ENCODE results near the gene FAM186B.
"Not testable (repeated sequence)": the region's sequence is repeated elsewhere in the genome, so short reads cannot be mapped to it uniquely, and the experiment has no call there.

The FAM186B gene

DNA sequence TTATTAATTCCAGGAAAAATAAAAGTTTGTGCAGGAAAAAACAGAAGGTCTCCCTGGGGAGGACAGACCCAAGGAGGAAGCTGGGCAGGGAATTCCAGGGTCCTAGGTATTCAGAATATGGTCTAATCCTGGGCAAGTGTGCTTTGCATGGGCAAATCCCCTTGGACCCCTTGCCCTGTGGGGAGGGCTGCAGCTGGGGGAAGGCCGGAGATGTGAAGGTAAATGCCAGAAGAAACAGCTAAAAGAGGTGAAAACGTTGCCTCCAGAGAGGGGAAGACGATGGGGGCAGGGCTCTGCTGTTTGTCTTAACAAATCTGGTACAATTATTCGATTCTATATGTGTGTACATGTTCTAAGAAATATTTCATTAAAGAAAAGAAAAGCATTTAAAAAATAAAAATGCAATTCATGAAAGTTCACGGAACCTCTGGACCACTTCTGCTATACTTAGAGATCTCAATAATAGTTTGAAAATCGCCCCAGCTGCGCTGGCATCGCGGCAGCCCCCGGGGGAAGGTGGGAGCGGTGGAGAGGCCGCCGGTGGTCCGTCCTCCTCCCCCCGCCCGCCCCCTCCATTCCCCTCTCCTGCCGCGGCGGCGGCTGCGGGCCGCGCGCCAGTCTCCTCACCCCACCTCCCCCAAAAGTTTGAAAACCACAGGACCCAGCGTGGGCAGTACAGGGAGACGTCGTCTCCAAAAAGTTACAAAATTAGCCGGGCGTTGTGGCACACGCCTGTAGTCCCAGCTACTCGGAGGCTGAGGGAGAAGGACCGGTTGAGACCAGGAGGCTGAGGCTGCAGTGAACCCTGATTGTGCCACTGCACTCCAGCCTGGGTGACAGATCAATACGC, 16.4 kb upstream of the FAM186B start:
- TF ChIP-seq FOXA1 (IDR thresholded peaks at IDR 0.05), result no peak
- TF ChIP-seq NFRKB (IDR thresholded peaks at IDR 0.05), result no peak
- no peak; the same call in 1 of the 2 replicates for TF ChIP-seq L3MBTL2 (conservative IDR thresholded peaks at IDR 0.05)
- no peak for TF ChIP-seq LEF1 (IDR thresholded peaks at IDR 0.05; ENCODE audit: borderline replicate concordance)
- no peak for TF ChIP-seq ELF4 (IDR thresholded peaks at IDR 0.05)
- no peak for TF ChIP-seq FOXK2 (IDR thresholded peaks at IDR 0.05)
- no peak for TF ChIP-seq CTBP1 (IDR thresholded peaks at IDR 0.05; ENCODE audit: borderline replicate concordance)
- no peak for TF ChIP-seq FOXM1 (IDR thresholded peaks at IDR 0.05; ENCODE audit: borderline replicate concordance)
- no peak for TF ChIP-seq SUZ12 (IDR thresholded peaks at IDR 0.05)
- TF ChIP-seq, protein P1, sequence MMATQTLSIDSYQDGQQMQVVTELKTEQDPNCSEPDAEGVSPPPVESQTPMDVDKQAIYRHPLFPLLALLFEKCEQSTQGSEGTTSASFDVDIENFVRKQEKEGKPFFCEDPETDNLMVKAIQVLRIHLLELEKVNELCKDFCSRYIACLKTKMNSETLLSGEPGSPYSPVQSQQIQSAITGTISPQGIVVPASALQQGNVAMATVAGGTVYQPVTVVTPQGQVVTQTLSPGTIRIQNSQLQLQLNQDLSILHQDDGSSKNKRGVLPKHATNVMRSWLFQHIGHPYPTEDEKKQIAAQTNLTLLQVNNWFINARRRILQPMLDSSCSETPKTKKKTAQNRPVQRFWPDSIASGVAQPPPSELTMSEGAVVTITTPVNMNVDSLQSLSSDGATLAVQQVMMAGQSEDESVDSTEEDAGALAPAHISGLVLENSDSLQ (IDR thresholded peaks at IDR 0.05), result no peak
- TF ChIP-seq ARNT (IDR thresholded peaks at IDR 0.05), result no peak
- TF ChIP-seq HDGF (IDR thresholded peaks at IDR 0.05; ENCODE audit: borderline replicate concordance), result no peak
- no peak for TF ChIP-seq SP1 (IDR thresholded peaks at IDR 0.05)
- TF ChIP-seq BHLHE40 (IDR thresholded peaks at IDR 0.05; ENCODE audit: borderline replicate concordance), result no peak
- no peak for TF ChIP-seq ZNF384 (IDR thresholded peaks at IDR 0.05)
- TF ChIP-seq TARDBP (IDR thresholded peaks at IDR 0.05), result no peak
- POLR2A ChIA-PET, result interaction anchor here (1.0 kb wide), 1 partner anchor 84 kb away, joined by 3 read pairs; no protein-coding TSS in a partner anchor
- no peak for DNase-seq (ENCODE audit: extremely low spot score)
- CTCF ChIA-PET, result interaction anchor here (0.6 to 2.6 kb wide), 3 partner anchors 16 to 51 kb away, joined by 3 to 11 read pairs (median 4); no protein-coding TSS in a partner anchor

DNA sequence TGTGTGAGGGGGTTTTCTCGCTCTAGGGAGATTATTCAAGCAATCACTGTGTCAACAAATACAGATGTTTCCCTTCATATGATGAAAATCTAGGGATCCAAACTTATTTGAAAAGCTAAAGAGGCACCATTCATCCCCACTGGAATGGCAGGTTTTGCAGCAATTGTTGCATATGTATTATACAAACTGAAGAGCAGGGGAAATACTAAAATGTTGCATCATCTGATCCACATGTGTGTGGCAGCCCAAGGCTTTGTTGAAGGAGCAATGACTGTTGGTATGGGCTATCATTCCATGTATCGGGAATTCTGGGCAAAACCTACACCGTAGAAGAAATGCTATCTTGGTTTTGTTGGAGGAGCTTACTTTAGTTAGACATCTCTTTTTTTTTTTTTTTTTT, 13.8 kb upstream of the FAM186B start:
- ChIA-PET POLR2A (interaction anchor here (0.8 kb wide), 1 partner anchor 122 kb away, joined by 3 read pairs; the partner anchor contains the start of gene TMBIM6), CTCF (interaction anchor here (0.7 kb wide), 1 partner anchor 322 kb away, joined by 5 read pairs; no protein-coding TSS in a partner anchor)
- TF ChIP-seq, protein P1 (IDR thresholded peaks at IDR 0.05), result no peak
- TF ChIP-seq FOXA1 (IDR thresholded peaks at IDR 0.05), result no peak
- TF ChIP-seq LEF1 (IDR thresholded peaks at IDR 0.05; ENCODE audit: borderline replicate concordance), result no peak
- TF ChIP-seq TARDBP (IDR thresholded peaks at IDR 0.05), result no peak
- TF ChIP-seq CTBP1 (IDR thresholded peaks at IDR 0.05; ENCODE audit: borderline replicate concordance), result no peak
- DNase-seq (ENCODE audit: extremely low spot score), result no peak

DNA sequence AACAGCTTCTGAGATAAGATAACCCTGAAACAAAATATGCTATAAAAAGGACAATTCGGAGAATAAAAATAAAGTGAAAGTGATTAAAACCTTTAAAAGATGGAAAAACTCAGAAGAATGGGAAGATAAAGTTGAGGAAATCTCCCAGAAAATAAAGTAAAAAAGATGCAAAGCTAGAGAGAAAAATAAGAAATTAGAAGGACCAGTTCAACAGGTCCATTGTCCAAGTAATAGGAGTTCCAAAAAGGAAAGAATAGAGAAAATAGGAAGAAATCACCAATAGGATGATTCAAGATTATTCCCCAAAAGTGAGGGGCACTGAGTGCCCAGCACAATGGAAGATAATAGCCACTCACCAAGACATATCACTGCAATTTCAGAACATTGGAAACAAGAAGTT, 13.1 kb upstream of the FAM186B start:
- DNase-seq (ENCODE audit: extremely low spot score), result no peak
- no peak for TF ChIP-seq BHLHE40 (IDR thresholded peaks at IDR 0.05; ENCODE audit: borderline replicate concordance)
- POLR2A ChIA-PET, result no interaction called here
- CTCF ChIA-PET, result interaction anchor here (0.6 kb wide), 1 partner anchor 41 kb away, joined by 3 read pairs; no protein-coding TSS in a partner anchor

DNA sequence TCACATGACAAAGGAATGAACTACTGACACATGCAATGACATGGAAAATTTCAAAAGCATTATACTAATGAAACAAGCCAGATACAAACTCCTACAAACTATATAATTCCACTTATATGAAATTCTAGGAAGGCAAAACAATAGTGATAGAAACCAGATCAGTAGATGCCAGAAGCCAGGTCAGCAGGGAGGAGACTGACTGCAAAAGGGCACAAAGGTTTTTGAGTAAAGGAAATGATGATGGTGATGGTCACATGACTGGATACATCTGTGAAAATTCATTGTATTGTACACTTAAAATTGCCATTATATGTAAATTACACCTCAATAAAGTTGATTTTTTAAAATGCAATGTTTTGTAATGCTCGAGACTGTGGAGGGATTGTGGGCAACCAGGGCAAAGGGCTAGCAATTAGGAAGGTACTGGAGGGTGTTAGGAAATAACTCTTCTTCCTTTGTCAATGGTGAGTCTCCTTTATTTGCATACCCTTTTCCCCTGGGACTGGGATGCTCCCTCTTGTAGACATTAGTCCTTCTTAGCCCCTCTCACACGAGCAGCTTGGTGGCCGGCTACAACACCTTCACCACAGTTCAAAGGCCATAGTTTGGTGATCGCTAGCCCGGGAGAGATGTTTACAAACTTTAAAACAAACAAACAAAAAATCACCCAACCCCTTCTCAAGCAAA, 11.2 kb upstream of the FAM186B start:
- CTCF ChIA-PET, result no interaction called here
- DNase-seq (ENCODE audit: extremely low spot score), result no peak
- POLR2A ChIA-PET, result interaction anchor here (1.2 kb wide), 1 partner anchor 125 kb away, joined by 3 read pairs; the partner anchor contains the start of gene TMBIM6
- no peak for TF ChIP-seq CTBP1 (IDR thresholded peaks at IDR 0.05; ENCODE audit: borderline replicate concordance)
- TF ChIP-seq ARNT (IDR thresholded peaks at IDR 0.05), result no peak
- no peak for TF ChIP-seq FOXK2 (IDR thresholded peaks at IDR 0.05)
- TF ChIP-seq HDGF (IDR thresholded peaks at IDR 0.05; ENCODE audit: borderline replicate concordance), result no peak
- no peak for TF ChIP-seq FOXM1 (IDR thresholded peaks at IDR 0.05; ENCODE audit: borderline replicate concordance)
- no peak for TF ChIP-seq ZNF384 (IDR thresholded peaks at IDR 0.05)
- TF ChIP-seq L3MBTL2 (conservative IDR thresholded peaks at IDR 0.05), result no peak

DNA sequence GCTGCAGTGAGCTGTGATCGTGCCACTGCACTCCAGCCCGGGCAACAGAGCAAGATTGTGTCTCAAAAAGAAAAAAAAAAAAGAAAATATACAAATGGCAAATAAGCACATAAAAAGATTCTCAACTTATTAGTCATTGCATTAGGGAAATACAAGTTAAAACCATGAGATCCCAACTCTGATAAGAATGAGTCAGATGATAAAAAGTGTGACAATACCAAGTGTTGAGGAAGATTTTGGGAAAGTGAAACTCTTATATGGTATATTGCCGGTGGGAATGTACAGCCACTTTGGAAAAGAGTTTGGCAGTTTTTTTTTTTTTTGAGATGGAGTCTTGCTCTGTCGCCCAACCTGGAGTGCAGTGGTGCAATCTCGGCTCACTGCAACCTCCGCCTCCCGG, 10.3 kb upstream of the FAM186B start:
- DNase-seq (ENCODE audit: extremely low spot score), result no peak
- ChIA-PET CTCF (interaction anchor here (0.7 kb wide), 1 partner anchor 8 kb away, joined by 3 read pairs; no protein-coding TSS in a partner anchor), POLR2A (no interaction called here)
- no peak for TF ChIP-seq FOXM1 (IDR thresholded peaks at IDR 0.05; ENCODE audit: borderline replicate concordance)
- no peak for TF ChIP-seq HDGF (IDR thresholded peaks at IDR 0.05; ENCODE audit: borderline replicate concordance)
- TF ChIP-seq ELF4 (IDR thresholded peaks at IDR 0.05), result no peak
- no peak for TF ChIP-seq BHLHE40 (IDR thresholded peaks at IDR 0.05; ENCODE audit: borderline replicate concordance)
- TF ChIP-seq FOXK2 (IDR thresholded peaks at IDR 0.05), result no peak
- TF ChIP-seq, protein P1 (IDR thresholded peaks at IDR 0.05), result no peak
- no peak for TF ChIP-seq LEF1 (IDR thresholded peaks at IDR 0.05; ENCODE audit: borderline replicate concordance)
- no peak for TF ChIP-seq TARDBP (IDR thresholded peaks at IDR 0.05)
- TF ChIP-seq ARNT (IDR thresholded peaks at IDR 0.05), result no peak

DNA sequence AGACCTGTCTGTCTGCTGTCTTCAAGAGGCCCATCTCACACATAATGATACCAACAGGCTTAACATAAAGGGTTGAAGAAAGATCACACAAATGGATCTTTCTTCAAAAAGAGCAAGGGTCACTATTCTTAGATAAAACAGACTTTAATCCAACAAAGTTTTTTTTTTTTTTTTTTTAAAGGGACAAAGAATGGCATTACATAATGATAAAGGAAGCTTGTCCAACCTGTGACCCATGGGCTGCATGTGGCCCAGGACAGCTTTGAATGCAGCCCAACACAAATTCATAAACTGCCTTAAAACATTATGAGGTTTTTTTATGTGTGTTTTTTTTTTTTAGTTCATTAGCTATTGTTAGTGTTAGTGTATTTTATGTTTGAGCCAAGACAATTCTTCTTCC, 6.8 kb upstream of the FAM186B start:
- POLR2A ChIA-PET, result no interaction called here
- CTCF ChIA-PET, result interaction anchor here (0.7 to 0.8 kb wide), 2 partner anchors 8 to 315 kb away, joined by 4 to 13 read pairs; no protein-coding TSS in a partner anchor
- TF ChIP-seq HDGF (IDR thresholded peaks at IDR 0.05; ENCODE audit: borderline replicate concordance), result no peak
- no peak for TF ChIP-seq TARDBP (IDR thresholded peaks at IDR 0.05)
- TF ChIP-seq CTBP1 (IDR thresholded peaks at IDR 0.05; ENCODE audit: borderline replicate concordance), result no peak
- TF ChIP-seq NFRKB (IDR thresholded peaks at IDR 0.05), result no peak
- TF ChIP-seq LEF1 (IDR thresholded peaks at IDR 0.05; ENCODE audit: borderline replicate concordance), result no peak
- no peak for TF ChIP-seq ARNT (IDR thresholded peaks at IDR 0.05)
- no peak for TF ChIP-seq SUZ12 (IDR thresholded peaks at IDR 0.05)
- TF ChIP-seq BHLHE40 (IDR thresholded peaks at IDR 0.05; ENCODE audit: borderline replicate concordance), result no peak
- TF ChIP-seq L3MBTL2 (conservative IDR thresholded peaks at IDR 0.05), result no peak
- TF ChIP-seq FOXM1 (IDR thresholded peaks at IDR 0.05; ENCODE audit: borderline replicate concordance), result no peak
- no peak for TF ChIP-seq ELF4 (IDR thresholded peaks at IDR 0.05)
- TF ChIP-seq, protein P1 (IDR thresholded peaks at IDR 0.05), result no peak
- TF ChIP-seq ZNF384 (IDR thresholded peaks at IDR 0.05), result no peak
- TF ChIP-seq FOXA1 (IDR thresholded peaks at IDR 0.05), result no peak
- no peak for TF ChIP-seq SP1 (IDR thresholded peaks at IDR 0.05)
- no peak for TF ChIP-seq FOXK2 (IDR thresholded peaks at IDR 0.05)
- DNase-seq (ENCODE audit: extremely low spot score), result no peak

DNA sequence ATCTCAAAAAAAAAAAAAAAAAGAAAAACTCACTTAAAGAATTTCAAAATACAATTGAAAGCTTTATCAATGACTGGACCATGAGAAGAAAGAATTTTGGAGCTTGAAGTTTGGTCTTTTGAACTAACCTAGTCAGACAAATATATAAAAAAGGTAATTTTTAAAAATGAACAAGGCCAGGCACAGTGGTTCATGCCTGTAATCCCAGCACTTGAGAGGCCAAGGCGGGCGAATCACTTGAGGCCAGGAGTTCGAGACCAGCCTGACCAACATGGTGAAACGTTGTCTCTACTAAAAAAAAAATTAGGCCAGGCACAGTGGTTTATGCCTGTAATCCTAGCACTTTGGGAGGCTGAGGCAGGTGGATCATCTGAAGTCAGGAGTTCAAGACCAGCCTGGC, 5.3 kb upstream of the FAM186B start:
- POLR2A ChIA-PET, result not testable (repeated sequence)
- CTCF ChIA-PET, result interaction anchor here (1.4 kb wide), 1 partner anchor 252 kb away, joined by 6 read pairs; no protein-coding TSS in a partner anchor

More for the DNA sequence above, 5.3 kb upstream of the FAM186B start:
- not testable (repeated sequence) for DNase-seq (ENCODE audit: extremely low spot score)
